Inflammatory macrophage treated with lipopolysaccharide for 4 hours (primary cell): ENCODE data around the gene SREK1.
"Not testable (repeated sequence)": the region's sequence is repeated elsewhere in the genome, so short reads cannot be mapped to it uniquely, and the experiment has no call there.

Experiments
- DNase-seq: peaks from one replicate; pipeline ENCODE4 v3.0.0-alpha.2; 2020

The SREK1 gene

GRCh38 chr5:66168226-66168625 lies 24.1 kb downstream of the SREK1 start:
- no peak for DNase-seq

- DNase-seq, result no peak
Observed at GRCh38 chr5:66169534-66169933, 25.4 kb downstream of the SREK1 start.

GRCh38 chr5:66170195-66170919 lies 26.3 kb downstream of the SREK1 start:
- DNase-seq, result no peak

- peak; percentile 45 for DNase-seq
Observed at GRCh38 chr5:66171349-66172344, 27.5 kb downstream of the SREK1 start.

GRCh38 chr5:66174338-66174737 lies 30.2 kb downstream of the SREK1 start:
- no peak for DNase-seq

GRCh38 chr5:66178799-66179198 lies 34.7 kb downstream of the SREK1 start:
- DNase-seq, result no peak

- no peak for DNase-seq
Observed at GRCh38 chr5:66179297-66180051, 35.4 kb downstream of the SREK1 start.

GRCh38 chr5:66180282-66181155 lies 36.4 kb downstream of the SREK1 start:
- no peak for DNase-seq

- DNase-seq, result no peak
Observed at GRCh38 chr5:66186108-66186507, 42.0 kb downstream of the SREK1 start.

- no peak for DNase-seq
Observed at GRCh38 chr5:66193419-66193818, 49.3 kb downstream of the SREK1 start.

- no peak for DNase-seq
Observed at GRCh38 chr5:66197764-66198405, 53.8 kb downstream of the SREK1 start.

- no peak for DNase-seq
Observed at GRCh38 chr5:66198837-66199236, 54.7 kb downstream of the SREK1 start.

GRCh38 chr5:66203531-66203930 lies 59.4 kb downstream of the SREK1 start:
- DNase-seq, result no peak

- no peak for DNase-seq
Observed at GRCh38 chr5:66206465-66206864, 62.4 kb downstream of the SREK1 start.

GRCh38 chr5:66207800-66208561 lies 63.9 kb downstream of the SREK1 start:
- DNase-seq, result no peak

- DNase-seq, result no peak
Observed at GRCh38 chr5:66209350-66209749, 65.2 kb downstream of the SREK1 start.

GRCh38 chr5:66209794-66210193 lies 65.7 kb downstream of the SREK1 start:
- DNase-seq, result no peak

- no peak for DNase-seq
Observed at GRCh38 chr5:66213533-66213932, 69.4 kb downstream of the SREK1 start.

GRCh38 chr5:66222455-66222854 lies 78.4 kb downstream of the SREK1 start:
- DNase-seq, result no peak

- DNase-seq, result not testable (repeated sequence)
Observed at GRCh38 chr5:66222896-66223295, 78.8 kb downstream of the SREK1 start.

- no peak for DNase-seq
Observed at GRCh38 chr5:66223637-66224036, 79.5 kb downstream of the SREK1 start.
